Adipocyte (in vitro differentiated cells): ENCODE results near the gene SIGLEC14.
"Not testable (repeated sequence)": the region's sequence is repeated elsewhere in the genome, so short reads cannot be mapped to it uniquely, and the experiment has no call there.

Experiments
- DNase-seq: peaks from one replicate; pipeline ENCODE4 v3.0.0-alpha.2; 2015; ENCODE audit warnings: low read depth
- H3K27me3 ChIP-seq: replicated peaks from 2 replicates; pipeline ENCODE4 v1.7.0; 2013; ENCODE audit warnings: mild to moderate bottlenecking, low read length, moderate library complexity; ENCODE audit not compliant: control insufficient read depth, insufficient read depth
- H3K36me3 ChIP-seq: 2 replicates; pipeline ENCODE4 v1.7.0; 2013; ENCODE audit warnings: low read length, mild to moderate bottlenecking, moderate library complexity; ENCODE audit not compliant: control insufficient read depth, insufficient read depth, severe bottlenecking
- H3K4me1 ChIP-seq: 2 replicates; pipeline ENCODE4 v1.7.0; 2013; ENCODE audit warnings: mild to moderate bottlenecking, low read length, moderate library complexity; ENCODE audit not compliant: control insufficient read depth, insufficient read depth
- H3K4me3 ChIP-seq: 2 replicates; pipeline ENCODE4 v1.7.0; 2013; ENCODE audit warnings: mild to moderate bottlenecking, low read length, moderate library complexity
- H3K9ac ChIP-seq: 2 replicates; pipeline ENCODE4 v1.7.0; 2013; ENCODE audit warnings: mild to moderate bottlenecking, low read length, moderate library complexity
- H3K9me3 ChIP-seq: 2 replicates; pipeline ENCODE4 v1.7.0; 2013; ENCODE audit warnings: mild to moderate bottlenecking, low read length, moderate library complexity; ENCODE audit not compliant: control insufficient read depth

Gene SIGLEC14

DNA sequence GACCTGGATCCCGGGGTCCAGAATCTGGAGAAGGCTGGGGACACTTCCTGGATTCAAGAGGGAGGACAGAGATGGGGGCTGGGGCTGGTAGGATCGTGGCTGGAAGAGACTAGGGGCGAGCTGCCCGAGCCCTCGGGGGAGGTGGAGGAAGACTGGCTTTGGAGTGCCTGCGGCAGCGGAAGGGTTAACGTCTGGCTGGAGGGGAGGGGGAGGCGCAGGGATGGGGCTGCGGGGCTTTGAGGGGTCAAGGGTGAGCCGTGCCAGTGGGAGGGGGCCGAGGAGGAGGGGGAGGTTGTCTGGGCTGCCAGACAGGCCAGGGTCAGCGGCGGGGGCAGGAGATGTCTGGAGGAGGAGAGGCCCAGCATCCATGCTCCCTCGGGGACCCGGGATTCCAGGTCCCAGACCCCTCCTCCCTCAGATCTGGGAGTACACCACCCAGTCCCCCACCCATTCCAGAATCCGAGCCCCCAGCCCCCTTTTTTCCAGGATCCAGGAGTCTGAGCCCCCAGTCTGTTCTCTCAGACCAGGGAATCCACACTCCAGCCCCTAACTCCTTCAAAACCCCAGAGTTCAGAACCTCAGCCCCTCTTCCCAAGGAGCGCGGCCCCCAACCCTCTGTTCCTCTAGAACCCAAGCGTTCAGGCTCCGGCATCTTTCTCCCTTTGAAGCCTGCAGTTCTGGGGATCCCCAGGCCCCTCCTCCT is 43.3 kb upstream of the SIGLEC14 start:
- DNase-seq, result peak; percentile 72
- H3K4me1 ChIP-seq, result peaks cover 31% of the 10 kb centered on the region
- peak overlapping the region; percentile 95 for H3K9ac ChIP-seq
- no peaks in the 10 kb centered on the region for H3K9me3 ChIP-seq
- H3K36me3 ChIP-seq, result peaks cover 14% of the 10 kb centered on the region
- peak overlapping the region; percentile 99 for H3K4me3 ChIP-seq
- H3K27me3 ChIP-seq, result no peaks in the 10 kb centered on the region

DNA sequence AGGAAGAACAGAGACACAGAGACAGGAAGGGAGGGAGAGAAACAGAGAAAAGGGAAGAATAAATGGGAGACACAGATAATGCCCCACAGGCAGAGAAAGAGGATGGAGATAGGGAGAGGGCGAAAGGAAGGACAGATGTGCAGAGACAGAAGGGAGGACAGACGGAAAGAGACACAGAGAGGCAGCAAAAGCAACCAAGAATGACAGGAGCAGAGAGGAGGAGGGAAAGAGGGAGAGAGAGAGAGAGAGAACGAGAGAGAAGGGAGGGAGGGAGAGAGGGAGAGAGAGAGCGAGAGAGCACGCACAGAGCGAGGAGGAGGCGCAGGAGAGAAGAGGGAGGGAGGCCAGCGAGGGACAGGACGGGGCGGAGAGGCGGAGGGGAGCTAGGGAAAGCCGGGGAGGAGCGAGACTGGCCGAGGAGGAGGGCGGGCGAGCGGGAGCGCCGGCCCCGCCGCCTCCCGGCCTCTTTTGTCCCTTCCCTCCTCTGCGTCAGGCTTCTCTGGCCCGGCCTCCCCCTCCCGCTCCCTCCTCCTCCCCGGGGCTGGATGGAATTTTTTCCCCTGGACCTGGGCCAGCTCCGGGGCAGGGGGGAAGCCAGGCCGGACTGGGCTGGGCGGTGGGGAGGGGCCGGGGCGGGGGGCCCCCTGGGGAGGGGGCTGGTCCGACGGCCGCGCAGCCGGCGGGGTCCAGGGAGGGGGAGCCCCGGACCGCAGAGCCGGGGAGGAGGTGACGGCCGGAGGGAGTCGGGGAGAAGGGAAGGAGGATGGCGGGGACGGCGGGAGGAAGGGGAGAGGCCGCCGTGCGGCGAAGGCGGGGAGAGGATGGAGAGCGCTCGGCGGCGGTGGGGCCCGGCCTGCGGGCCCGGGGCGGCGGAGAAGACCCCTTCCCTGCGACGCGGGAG is 42.3 kb upstream of the SIGLEC14 start:
- Histone ChIP-seq H3K4me3 (peak overlapping the region; percentile 99), H3K4me1 (peaks cover 31% of the 10 kb centered on the region), H3K27me3 (no peaks in the 10 kb centered on the region), H3K36me3 (peaks cover 6% of the 10 kb centered on the region), H3K9me3 (no peaks in the 10 kb centered on the region), H3K9ac (peak overlapping the region; percentile 95)
- DNase-seq, result peak; percentile 99

DNA sequence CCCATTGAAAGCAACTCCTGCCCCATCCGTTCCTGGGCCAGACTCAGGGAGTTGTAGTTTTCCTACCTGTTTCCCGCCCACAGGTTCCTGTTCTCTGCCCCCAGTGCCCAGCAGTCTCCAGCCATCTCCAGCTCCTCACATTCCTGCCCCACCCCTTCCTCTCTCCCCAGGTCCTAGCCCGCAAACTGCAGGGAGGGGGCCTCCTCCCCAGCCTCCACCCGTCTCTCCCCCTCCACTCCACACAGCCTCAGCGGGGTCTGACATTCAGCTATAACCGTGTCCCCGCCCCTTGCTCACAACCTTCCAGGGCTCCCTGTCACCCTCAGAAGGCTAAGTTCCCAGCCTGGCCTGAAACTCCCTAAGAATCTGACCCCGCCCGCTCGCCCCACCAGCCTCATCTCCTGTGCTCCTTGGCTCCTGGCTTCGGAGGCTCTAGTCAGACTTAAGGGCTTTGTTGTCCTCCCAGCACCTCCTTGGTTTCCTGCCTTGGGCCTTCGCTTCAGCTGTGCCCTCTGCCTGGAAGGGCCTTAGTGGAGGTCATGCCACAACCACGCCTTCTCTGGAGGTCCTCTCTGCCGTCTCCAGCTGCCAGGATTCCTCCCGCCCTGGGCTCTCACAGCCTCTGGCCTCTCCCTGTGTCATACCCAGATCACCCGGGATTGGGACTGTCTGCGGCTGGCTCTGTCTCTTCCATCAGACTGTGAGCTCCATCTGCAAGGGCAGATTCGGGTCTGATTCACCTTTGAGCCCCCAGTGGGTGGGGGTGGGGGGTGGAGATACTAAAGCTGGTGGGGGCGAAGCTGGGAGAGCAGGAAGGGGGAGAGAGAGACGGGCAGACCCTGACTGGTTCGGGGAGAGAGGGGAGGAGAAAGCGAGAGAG is 41.4 kb upstream of the SIGLEC14 start:
- peaks cover 31% of the 10 kb centered on the region for H3K4me1 ChIP-seq
- DNase-seq, result peak; percentile 80
- peak overlapping the region; percentile 92 for H3K9ac ChIP-seq
- no peaks in the 10 kb centered on the region for H3K9me3 ChIP-seq
- peak overlapping the region; percentile 86 for H3K4me3 ChIP-seq
- peaks cover 1% of the 10 kb centered on the region for H3K36me3 ChIP-seq
- no peaks in the 10 kb centered on the region for H3K27me3 ChIP-seq

DNA sequence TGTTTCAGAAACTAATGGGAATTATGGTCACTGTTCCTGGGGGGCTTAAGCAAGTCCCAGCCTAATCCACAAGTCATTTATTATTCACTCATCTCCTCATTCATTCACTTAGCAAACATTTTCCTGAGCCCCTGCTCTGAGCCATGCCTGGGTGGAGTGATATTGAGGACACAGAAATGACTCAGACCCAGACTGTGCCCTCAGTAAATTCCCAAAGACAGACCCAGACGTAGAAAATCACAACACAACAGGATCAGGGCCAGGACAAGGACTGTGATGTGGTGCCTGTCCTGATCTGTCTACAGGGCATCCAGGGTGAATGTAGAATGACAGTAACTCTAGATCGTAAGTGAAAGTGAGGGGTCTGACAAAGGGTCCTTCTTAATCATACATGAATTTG is 39.5 kb upstream of the SIGLEC14 start:
- Histone ChIP-seq H3K9ac (peak overlapping the region; percentile 31), H3K27me3 (no peaks in the 10 kb centered on the region), H3K36me3 (no peaks in the 10 kb centered on the region), H3K9me3 (no peaks in the 10 kb centered on the region), H3K4me3 (no peak overlapping the region), H3K4me1 (peaks cover 21% of the 10 kb centered on the region)
- peak; percentile 28 for DNase-seq

DNA sequence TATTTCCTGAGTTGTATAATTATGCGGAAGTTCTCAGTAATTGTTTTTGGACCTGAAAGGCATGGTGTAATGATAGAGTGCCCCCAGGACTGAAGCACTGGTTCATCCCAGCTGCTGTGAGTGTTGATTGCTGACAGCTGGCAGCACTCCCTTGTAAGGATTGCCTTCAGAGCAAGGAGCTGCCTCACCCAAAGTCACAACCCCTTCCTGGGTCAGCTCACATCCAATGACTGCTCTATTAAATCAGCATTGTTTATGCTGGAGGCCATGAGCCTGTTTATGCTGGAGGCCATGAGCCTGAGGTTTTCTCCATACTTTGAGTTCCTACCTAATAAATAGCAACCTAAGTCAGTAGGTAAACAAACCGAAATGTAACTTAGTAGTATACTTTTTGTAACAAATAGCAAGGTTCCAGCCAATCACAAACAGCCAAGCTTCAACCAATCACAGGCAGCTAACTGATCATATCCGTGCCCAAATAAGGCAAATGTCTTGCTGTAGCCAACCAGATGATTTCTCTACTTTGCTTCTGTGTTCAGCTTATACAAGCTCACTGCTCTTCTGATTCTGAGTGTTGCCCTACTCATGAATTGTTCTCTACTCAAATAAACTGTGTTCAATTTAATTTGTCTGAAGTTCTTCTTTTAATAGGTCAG is 34.8 kb upstream of the SIGLEC14 start:
- Histone ChIP-seq H3K4me1 (peaks cover 7% of the 10 kb centered on the region), H3K9me3 (no peaks in the 10 kb centered on the region), H3K4me3 (no peak overlapping the region), H3K36me3 (no peaks in the 10 kb centered on the region), H3K9ac (no peak overlapping the region), H3K27me3 (peaks cover 11% of the 10 kb centered on the region)
- DNase-seq, result no peak

DNA sequence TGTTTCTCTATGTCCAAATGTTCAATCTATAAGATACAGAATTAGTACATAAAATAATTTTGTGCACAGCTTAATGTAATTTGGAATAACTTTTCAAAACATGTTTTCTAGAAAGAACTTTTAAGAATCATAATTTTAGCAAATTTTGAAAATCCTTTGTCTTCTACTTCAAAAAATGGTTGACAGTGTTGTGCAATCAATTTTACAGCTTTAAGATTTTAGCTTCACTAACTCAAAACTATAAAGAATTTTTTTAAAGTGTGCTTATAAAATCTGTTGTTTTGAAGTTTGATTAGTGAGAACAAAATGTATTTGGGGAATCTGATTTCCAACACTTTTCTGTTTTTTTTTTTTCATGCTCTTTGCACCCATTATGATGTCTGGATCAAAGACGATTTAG is 33.8 kb upstream of the SIGLEC14 start:
- Histone ChIP-seq H3K9me3 (no peaks in the 10 kb centered on the region), H3K27me3 (peaks cover 11% of the 10 kb centered on the region), H3K4me1 (no peaks in the 10 kb centered on the region), H3K36me3 (no peaks in the 10 kb centered on the region), H3K9ac (no peak overlapping the region), H3K4me3 (no peak overlapping the region)
- no peak for DNase-seq

DNA sequence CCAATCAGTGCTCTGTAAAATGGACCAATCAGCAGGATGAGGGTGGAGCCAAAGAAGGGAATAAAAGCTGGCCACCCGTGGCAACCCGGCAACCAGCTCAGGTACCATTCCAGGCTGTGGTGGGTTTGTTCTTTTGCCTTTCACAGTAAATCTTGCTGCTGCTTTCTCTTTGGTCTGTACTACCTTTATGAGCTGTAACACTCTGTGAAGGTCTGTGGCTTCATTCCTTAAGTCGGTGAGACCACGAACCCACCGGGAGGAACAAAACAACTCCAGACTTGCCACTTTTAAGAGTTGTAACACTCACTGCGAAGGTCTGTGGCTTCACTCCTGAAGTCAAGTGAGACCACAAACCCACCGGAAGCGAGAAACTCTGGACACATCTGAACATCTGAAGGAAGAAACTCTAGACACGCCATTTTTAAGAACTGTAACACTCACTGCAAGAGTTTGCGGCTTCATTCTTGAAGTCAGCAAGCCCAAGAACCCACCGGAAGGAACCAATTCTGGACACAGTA is 30.0 kb upstream of the SIGLEC14 start:
- H3K4me3 ChIP-seq, result no peak overlapping the region
- H3K27me3 ChIP-seq, result peaks cover 11% of the 10 kb centered on the region
- DNase-seq, result no peak
- H3K36me3 ChIP-seq, result no peaks in the 10 kb centered on the region
- no peaks in the 10 kb centered on the region for H3K9me3 ChIP-seq
- H3K4me1 ChIP-seq, result no peaks in the 10 kb centered on the region
- no peak overlapping the region for H3K9ac ChIP-seq

DNA sequence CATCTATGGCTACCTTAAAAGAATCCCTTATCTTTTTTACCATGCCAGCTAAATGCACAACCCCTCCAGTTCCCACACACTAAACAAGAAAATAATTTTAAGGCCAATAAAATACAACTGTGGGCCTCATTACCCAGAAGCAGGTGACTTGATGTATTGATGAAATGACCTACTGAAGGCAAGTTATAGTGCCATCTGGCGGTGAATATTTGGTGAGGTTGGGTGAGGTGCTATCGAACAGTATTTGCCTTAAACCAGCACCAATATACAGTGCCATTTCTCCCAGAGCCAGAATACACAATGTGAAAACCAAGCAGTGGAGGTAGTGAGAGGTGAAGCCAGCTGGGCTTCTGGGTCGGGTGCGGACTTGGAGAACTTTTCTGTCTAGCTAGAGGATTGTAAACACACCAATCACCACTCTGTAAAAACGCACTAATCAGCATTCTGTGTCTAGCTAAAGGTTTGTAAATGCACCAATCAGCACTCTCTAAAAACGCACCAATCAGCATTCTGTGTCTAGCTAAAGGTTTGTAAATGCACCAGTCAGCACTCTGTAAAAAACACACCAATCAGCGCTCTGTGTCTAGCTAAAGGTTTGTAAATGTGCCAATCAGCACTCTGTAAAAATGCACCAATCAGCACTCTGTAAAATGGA is 29.4 kb upstream of the SIGLEC14 start:
- not testable (repeated sequence) for H3K36me3 ChIP-seq, H3K9ac ChIP-seq, H3K4me3 ChIP-seq, H3K4me1 ChIP-seq, H3K9me3 ChIP-seq
- DNase-seq, result peak; percentile 53
- H3K27me3 ChIP-seq, result peaks cover 11% of the 10 kb centered on the region

DNA sequence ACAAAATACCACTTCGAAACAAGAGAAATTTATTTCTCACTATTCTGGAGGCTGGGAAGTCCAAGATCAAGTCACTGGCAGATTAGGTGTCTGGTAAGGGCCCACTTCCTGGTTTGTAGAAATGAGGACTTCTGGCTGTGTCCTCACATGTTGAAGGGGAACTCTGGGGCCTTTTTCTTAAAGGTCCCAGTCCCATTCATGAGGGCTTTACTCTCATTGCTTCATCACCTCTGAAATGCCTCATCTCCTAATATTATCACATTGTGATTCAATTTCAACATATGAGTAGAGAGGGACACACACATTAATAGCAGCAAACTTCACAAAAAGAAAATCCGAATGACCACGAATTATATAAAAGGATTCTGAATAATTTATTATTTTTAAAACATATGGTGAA is 21.6 kb upstream of the SIGLEC14 start:
- no peak overlapping the region for H3K4me3 ChIP-seq
- H3K36me3 ChIP-seq, result no peaks in the 10 kb centered on the region
- no peaks in the 10 kb centered on the region for H3K9me3 ChIP-seq
- no peak for DNase-seq
- H3K4me1 ChIP-seq, result peaks cover 4% of the 10 kb centered on the region
- H3K27me3 ChIP-seq, result no peaks in the 10 kb centered on the region
- no peak overlapping the region for H3K9ac ChIP-seq

DNA sequence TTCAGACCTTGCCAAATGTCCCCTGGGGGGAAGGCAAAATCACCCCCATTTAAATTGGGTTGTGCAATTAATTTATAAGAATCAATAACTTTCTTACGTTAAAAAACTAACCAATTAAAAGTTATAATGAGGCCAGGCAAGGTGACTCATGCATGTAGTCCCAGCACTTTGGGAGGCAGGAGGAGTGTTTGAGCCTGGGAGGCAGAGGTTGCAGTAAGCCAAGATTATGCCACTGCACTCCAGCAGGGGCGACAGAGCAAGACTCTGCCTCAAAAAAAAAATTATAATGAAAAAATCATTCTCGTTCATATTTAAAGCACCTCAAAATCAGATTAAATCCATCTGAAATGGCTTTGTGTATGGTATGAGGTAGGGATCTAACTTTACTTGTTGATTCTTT is 18.4 kb upstream of the SIGLEC14 start:
- H3K4me1 ChIP-seq, result peaks cover 4% of the 10 kb centered on the region
- DNase-seq, result peak; percentile 10
- H3K9ac ChIP-seq, result no peak overlapping the region
- no peak overlapping the region for H3K4me3 ChIP-seq
- H3K27me3 ChIP-seq, result no peaks in the 10 kb centered on the region
- H3K36me3 ChIP-seq, result no peaks in the 10 kb centered on the region
- no peaks in the 10 kb centered on the region for H3K9me3 ChIP-seq
